ENCODE data around the gene ATP2A3.

- TF ChIP-seq CTCF (conservative IDR thresholded peaks at IDR 0.05; ENCODE audit: low read depth, low read length) (no peak), EZH2phosphoT487 (IDR thresholded peaks at IDR 0.05; ENCODE audit: borderline replicate concordance, low read length) (no peak)
Measured at GRCh38 chr17:3968886-3969524, 4.8 kb upstream of the ATP2A3 start.
